GM19043 (cell line): ENCODE data around the gene ATIC.

Experiments used
- ATAC-seq: cut with Tn5 transposase; IDR thresholded peaks from one replicate; pipeline ENCODE4 v1.9.1; 2021; ENCODE audit warnings: low read depth; ENCODE audit not compliant: unreplicated experiment

The ATIC gene

GRCh38 chr2:215374642-215375466 lies 63.0 kb downstream of the ATIC start:
- ATAC-seq: no peak

GRCh38 chr2:215375467-215375830 lies 63.6 kb downstream of the ATIC start:
- no peak for ATAC-seq

GRCh38 chr2:215376103-215376780 lies 64.4 kb downstream of the ATIC start:
- no peak for ATAC-seq

GRCh38 chr2:215377283-215377682 lies 65.4 kb downstream of the ATIC start:
- ATAC-seq: no peak

GRCh38 chr2:215378045-215378444 lies 66.2 kb downstream of the ATIC start:
- no peak for ATAC-seq

- ATAC-seq: no peak
These were observed 67.2 kb downstream of the ATIC start for GRCh38 chr2:215379039-215379438.

GRCh38 chr2:215379948-215380347 lies 68.1 kb downstream of the ATIC start:
- ATAC-seq: no peak

- no peak for ATAC-seq
These were observed 68.8 kb downstream of the ATIC start for GRCh38 chr2:215380699-215381098.

GRCh38 chr2:215382011-215382410 lies 70.2 kb downstream of the ATIC start:
- ATAC-seq: no peak

GRCh38 chr2:215382480-215382879 lies 70.6 kb downstream of the ATIC start:
- ATAC-seq: no peak

- ATAC-seq: no peak
These were observed 71.9 kb downstream of the ATIC start for GRCh38 chr2:215383652-215384279.

GRCh38 chr2:215384710-215385109 lies 72.9 kb downstream of the ATIC start:
- ATAC-seq: no peak

GRCh38 chr2:215386566-215386965 lies 74.7 kb downstream of the ATIC start:
- ATAC-seq: no peak

- no peak for ATAC-seq
These were observed 76.3 kb downstream of the ATIC start for GRCh38 chr2:215388002-215388728.

GRCh38 chr2:215390550-215390913 lies 78.7 kb downstream of the ATIC start:
- ATAC-seq: no peak

- no peak for ATAC-seq
These were observed 79.7 kb downstream of the ATIC start for GRCh38 chr2:215391531-215391930.

GRCh38 chr2:215392164-215392563 lies 80.3 kb downstream of the ATIC start:
- ATAC-seq: no peak

GRCh38 chr2:215392687-215393270 lies 80.9 kb downstream of the ATIC start:
- ATAC-seq: no peak

- no peak for ATAC-seq
These were observed 82.4 kb downstream of the ATIC start for GRCh38 chr2:215394102-215394805.
